Adrenal gland (tissue), 5 donors: ENCODE measurements around the gene DGKK.

ENCODE experiments used
- POLR2A ChIP-seq, 2 donors: fragments of 450-650 bp; IDR thresholded peaks; one replicate each; pipeline ENCODE4 v1.6.1; 2017; ENCODE audit warnings: antibody characterized with exemption in 2 of 2, mild to moderate bottlenecking in 2 of 2, moderate library complexity in 1 of 2
- TF ChIP-seq, protein P1 (sequence below), 6 experiments: fragments of 450-650 bp in 4 of 6; fragments of 200-600 bp in 2 of 6; sonication (generic) in 1 of 6; IDR thresholded peaks; 1 replicate in 5 of 6; 2 replicates in 1 of 6; pipeline versions ENCODE4 v1.5.1 to v1.8.0; 2016 to 2021; ENCODE audit warnings: antibody characterized with exemption in 6 of 6, mild to moderate bottlenecking in 2 of 6, moderate library complexity in 1 of 6
- donor health status: DM: no; HTN: no; CAD: no.

DNA sequence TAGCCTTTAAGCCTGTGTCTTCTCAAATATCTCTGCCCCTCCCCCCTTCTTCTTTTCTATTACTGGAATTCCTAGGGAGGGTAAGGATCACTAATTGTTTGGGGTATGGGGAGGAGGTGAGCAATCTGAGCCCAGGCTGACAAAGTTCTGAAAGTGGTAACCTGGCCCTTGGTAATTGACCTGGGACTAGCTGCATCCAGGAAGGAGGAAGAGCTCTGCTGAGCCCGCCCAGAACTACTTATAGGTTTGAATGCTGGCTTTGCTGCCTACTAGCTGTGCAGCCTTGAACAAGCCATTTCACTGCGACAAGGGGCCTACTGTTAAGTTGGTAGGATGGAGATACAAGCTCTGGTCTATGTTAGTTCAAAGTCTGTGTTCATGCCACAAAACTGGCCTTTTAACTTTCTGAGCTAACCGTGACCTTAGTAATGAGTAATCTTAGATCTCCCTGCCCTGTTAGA, 37.8 kb downstream of the DGKK start:
- no peak for TF ChIP-seq POLR2A (IDR thresholded peaks at IDR 0.05)
- TF ChIP-seq, protein P1, sequence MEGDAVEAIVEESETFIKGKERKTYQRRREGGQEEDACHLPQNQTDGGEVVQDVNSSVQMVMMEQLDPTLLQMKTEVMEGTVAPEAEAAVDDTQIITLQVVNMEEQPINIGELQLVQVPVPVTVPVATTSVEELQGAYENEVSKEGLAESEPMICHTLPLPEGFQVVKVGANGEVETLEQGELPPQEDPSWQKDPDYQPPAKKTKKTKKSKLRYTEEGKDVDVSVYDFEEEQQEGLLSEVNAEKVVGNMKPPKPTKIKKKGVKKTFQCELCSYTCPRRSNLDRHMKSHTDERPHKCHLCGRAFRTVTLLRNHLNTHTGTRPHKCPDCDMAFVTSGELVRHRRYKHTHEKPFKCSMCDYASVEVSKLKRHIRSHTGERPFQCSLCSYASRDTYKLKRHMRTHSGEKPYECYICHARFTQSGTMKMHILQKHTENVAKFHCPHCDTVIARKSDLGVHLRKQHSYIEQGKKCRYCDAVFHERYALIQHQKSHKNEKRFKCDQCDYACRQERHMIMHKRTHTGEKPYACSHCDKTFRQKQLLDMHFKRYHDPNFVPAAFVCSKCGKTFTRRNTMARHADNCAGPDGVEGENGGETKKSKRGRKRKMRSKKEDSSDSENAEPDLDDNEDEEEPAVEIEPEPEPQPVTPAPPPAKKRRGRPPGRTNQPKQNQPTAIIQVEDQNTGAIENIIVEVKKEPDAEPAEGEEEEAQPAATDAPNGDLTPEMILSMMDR (IDR thresholded peaks at IDR 0.05), result no peak
